ENCODE results near the gene PRSS57.
"Not testable (repeated sequence)": the region's sequence is repeated elsewhere in the genome, so short reads cannot be mapped to it uniquely, and the experiment has no call there.

PRSS57 gene

GRCh38 chr19:695352-695949 lies at the start of gene PRSS57:
Gene PRSS57 (minus strand): TSS chr19:695452. CDS start chr19:695430, 22 bp downstream.
- FAIRE-seq (no peak), DNase-seq (ENCODE audit: extremely low spot score, insufficient read length, low read depth) (no peak)

- FAIRE-seq (no peak), DNase-seq (ENCODE audit: extremely low spot score, insufficient read length, low read depth) (no peak)
Measured at GRCh38 chr19:743168-743687, 48.0 kb upstream of the PRSS57 start.

- no peak for DNase-seq (ENCODE audit: extremely low spot score, insufficient read length, low read depth)
- no peak for FAIRE-seq
Measured at GRCh38 chr19:742540-743075, 47.4 kb upstream of the PRSS57 start.

GRCh38 chr19:741506-742131 lies 46.4 kb upstream of the PRSS57 start:
- FAIRE-seq (no peak), DNase-seq (ENCODE audit: extremely low spot score, insufficient read length, low read depth) (no peak)

GRCh38 chr19:740816-741505 lies 45.7 kb upstream of the PRSS57 start:
- FAIRE-seq; DNase-seq (ENCODE audit: extremely low spot score, insufficient read length, low read depth): not testable (repeated sequence)

GRCh38 chr19:739998-740715 lies 44.9 kb upstream of the PRSS57 start:
- no peak for DNase-seq (ENCODE audit: extremely low spot score, insufficient read length, low read depth)
- no peak for FAIRE-seq

- DNase-seq (ENCODE audit: extremely low spot score, insufficient read length, low read depth) (no peak), FAIRE-seq (no peak)
Measured at GRCh38 chr19:738509-739128, 43.4 kb upstream of the PRSS57 start.

GRCh38 chr19:737591-738093 lies 42.4 kb upstream of the PRSS57 start:
- DNase-seq (ENCODE audit: extremely low spot score, insufficient read length, low read depth) (peak; percentile 61), FAIRE-seq (no peak)

GRCh38 chr19:736125-736524 lies 40.9 kb upstream of the PRSS57 start:
- DNase-seq (ENCODE audit: extremely low spot score, insufficient read length, low read depth) (no peak), FAIRE-seq (no peak)

GRCh38 chr19:734716-735115 lies 39.5 kb upstream of the PRSS57 start:
- FAIRE-seq = no peak

GRCh38 chr19:732148-733069 lies 37.2 kb upstream of the PRSS57 start:
- DNase-seq (ENCODE audit: extremely low spot score, insufficient read length, low read depth) = no peak
- FAIRE-seq = no peak

More at GRCh38 chr19:734716-735115, 39.5 kb upstream of the PRSS57 start:
- DNase-seq (ENCODE audit: extremely low spot score, insufficient read length, low read depth) = no peak

GRCh38 chr19:731000-731399 lies 35.7 kb upstream of the PRSS57 start:
- DNase-seq (ENCODE audit: extremely low spot score, insufficient read length, low read depth) = no peak
- no peak for FAIRE-seq

GRCh38 chr19:729965-730668 lies 34.9 kb upstream of the PRSS57 start:
- FAIRE-seq = no peak

GRCh38 chr19:729564-729963 lies 34.3 kb upstream of the PRSS57 start:
- FAIRE-seq = not testable (repeated sequence)

More at GRCh38 chr19:729965-730668, 34.9 kb upstream of the PRSS57 start:
- DNase-seq (ENCODE audit: extremely low spot score, insufficient read length, low read depth) = no peak

GRCh38 chr19:728011-728410 lies 32.8 kb upstream of the PRSS57 start:
- no peak for FAIRE-seq
- no peak for DNase-seq (ENCODE audit: extremely low spot score, insufficient read length, low read depth)

More at GRCh38 chr19:729564-729963, 34.3 kb upstream of the PRSS57 start:
- not testable (repeated sequence) for DNase-seq (ENCODE audit: extremely low spot score, insufficient read length, low read depth)

- FAIRE-seq = no peak
- DNase-seq (ENCODE audit: extremely low spot score, insufficient read length, low read depth) = no peak
Measured at GRCh38 chr19:726993-727956, 32.0 kb upstream of the PRSS57 start.

Data from GM18507 (cell line).